GM10266 (cell line): ENCODE measurements around the gene LRRC15.

ENCODE experiments used
- DNase-seq: peaks from one replicate; pipeline ENCODE4 v3.0.0; 2012; ENCODE audit errors: extremely low spot score
- CTCF ChIP-seq: IDR thresholded peaks from 2 replicates; pipeline ENCODE4 v1.5.1; 2012; ENCODE audit warnings: mild to moderate bottlenecking, low read depth; ENCODE audit not compliant: control insufficient read depth, insufficient read depth; ENCODE audit errors: missing control alignments

LRRC15 gene

DNA sequence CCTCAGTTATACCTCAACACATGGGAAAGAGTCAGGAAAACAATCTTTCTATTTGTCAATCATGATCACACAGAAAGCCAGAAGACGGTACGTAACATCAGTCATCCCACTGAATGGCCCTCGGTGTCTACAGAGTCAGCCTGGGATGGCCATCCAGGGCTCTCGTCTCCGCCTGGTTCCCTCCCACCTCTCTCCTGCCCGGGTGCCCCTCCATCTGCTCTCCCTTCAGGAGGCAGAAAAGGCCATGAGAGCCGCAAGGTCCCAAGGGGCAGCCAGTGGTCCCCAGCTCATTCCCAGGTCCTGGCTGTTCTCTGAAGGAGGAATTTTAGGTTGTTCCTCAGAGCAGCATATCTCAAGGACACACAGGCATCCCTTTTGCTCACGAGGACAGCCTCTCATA is 4.4 kb upstream of the LRRC15 start:
- no peak for TF ChIP-seq CTCF
- no peak for DNase-seq

DNA sequence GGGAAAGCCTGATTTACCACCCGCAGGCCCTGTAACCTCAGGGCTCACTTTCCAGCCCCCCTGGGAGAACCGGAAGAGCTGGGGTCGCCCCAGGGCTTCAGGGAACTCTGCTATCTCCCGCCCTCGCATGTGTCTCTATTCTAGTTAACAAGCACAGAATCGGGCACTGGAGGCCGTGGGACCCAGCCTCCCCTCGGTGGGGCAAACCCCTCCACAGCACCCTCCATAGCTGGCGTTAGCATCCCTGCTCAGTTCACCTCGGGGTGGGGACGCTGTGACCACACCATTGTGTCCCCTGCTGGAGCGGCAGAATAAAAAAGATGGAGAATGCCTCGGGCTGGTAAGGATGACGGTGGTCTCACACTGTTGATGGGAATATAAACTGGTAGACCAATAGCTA is 3.5 kb upstream of the LRRC15 start:
- DNase-seq: no peak

DNA sequence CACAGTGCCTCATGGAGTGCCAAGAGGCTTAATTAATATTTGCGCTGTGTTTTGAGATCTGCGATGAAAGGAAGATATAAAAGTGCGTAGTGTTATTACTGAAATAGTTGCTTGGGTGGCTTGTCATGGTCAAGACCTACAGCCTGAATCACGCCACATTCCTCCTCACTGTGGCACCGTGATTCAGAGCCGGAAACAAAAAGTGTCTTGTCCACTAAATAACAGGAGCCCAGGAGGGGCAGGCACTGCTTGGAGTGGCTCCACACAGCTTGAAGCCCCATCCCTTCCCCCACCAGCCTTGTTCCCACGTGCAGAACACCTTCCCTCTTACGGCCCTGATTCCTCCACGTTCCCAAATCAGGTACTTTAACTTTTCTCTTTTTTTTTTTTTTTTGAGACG is 1.2 kb upstream of the LRRC15 start:
- no peak for TF ChIP-seq CTCF
- no peak for DNase-seq

More for the DNA sequence above, 3.5 kb upstream of the LRRC15 start:
- no peak for TF ChIP-seq CTCF

GRCh38 chr3:194368918-194369317 is 625 bp downstream of the LRRC15 start:
- no peak for TF ChIP-seq CTCF

GRCh38 chr3:194367992-194368841 is 1.3 kb downstream of the LRRC15 start:
- no peak for DNase-seq
- TF ChIP-seq CTCF: no peak

More at GRCh38 chr3:194368918-194369317, 625 bp downstream of the LRRC15 start:
- no peak for DNase-seq

GRCh38 chr3:194365978-194366490 is 3.5 kb downstream of the LRRC15 start:
- DNase-seq: no peak
- TF ChIP-seq CTCF: no peak

GRCh38 chr3:194365526-194365925 is 4.0 kb downstream of the LRRC15 start:
- TF ChIP-seq CTCF: no peak
- no peak for DNase-seq
